Measurements from ENCODE around the gene AGBL1. TPM values are rescaled to one million over a fixed set of nuclear protein-coding genes. Genes with fewer than 3 reads are reported as not detected.

AGBL1 gene
- total RNA-seq: not detected in 2 replicates

GRCh38 chr15:86079508-86080266, at the start of gene AGBL1:
AGBL1 (plus strand) TSS chr15:86079871.
- DNase-seq (ENCODE audit: low read depth, low spot score): no peak

GRCh38 chr15:86034904-86035303, 44.8 kb upstream of the AGBL1 start:
- DNase-seq (ENCODE audit: low read depth, low spot score): no peak

- no peak for DNase-seq (ENCODE audit: low read depth, low spot score)
Observed at GRCh38 chr15:86036243-86036642, 43.4 kb upstream of the AGBL1 start.

- DNase-seq (ENCODE audit: low read depth, low spot score): no peak
Observed at GRCh38 chr15:86038491-86038890, 41.2 kb upstream of the AGBL1 start.

GRCh38 chr15:86040356-86041033, 39.2 kb upstream of the AGBL1 start:
- DNase-seq (ENCODE audit: low read depth, low spot score): no peak

- no peak for DNase-seq (ENCODE audit: low read depth, low spot score)
Observed at GRCh38 chr15:86041399-86041798, 38.3 kb upstream of the AGBL1 start.

- DNase-seq (ENCODE audit: low read depth, low spot score): no peak
Observed at GRCh38 chr15:86042226-86042625, 37.4 kb upstream of the AGBL1 start.

- DNase-seq (ENCODE audit: low read depth, low spot score): no peak
Observed at GRCh38 chr15:86044981-86045380, 34.7 kb upstream of the AGBL1 start.

GRCh38 chr15:86054338-86054737, 25.3 kb upstream of the AGBL1 start:
- no peak for DNase-seq (ENCODE audit: low read depth, low spot score)

GRCh38 chr15:86055688-86056087, 24.0 kb upstream of the AGBL1 start:
- DNase-seq (ENCODE audit: low read depth, low spot score): no peak

- no peak for DNase-seq (ENCODE audit: low read depth, low spot score)
Observed at GRCh38 chr15:86059851-86060250, 19.8 kb upstream of the AGBL1 start.

GRCh38 chr15:86060674-86061073, 19.0 kb upstream of the AGBL1 start:
- DNase-seq (ENCODE audit: low read depth, low spot score): no peak

GRCh38 chr15:86061581-86061980, 18.1 kb upstream of the AGBL1 start:
- DNase-seq (ENCODE audit: low read depth, low spot score): no peak

- no peak for DNase-seq (ENCODE audit: low read depth, low spot score)
Observed at GRCh38 chr15:86062646-86063243, 16.9 kb upstream of the AGBL1 start.

- no peak for DNase-seq (ENCODE audit: low read depth, low spot score)
Observed at GRCh38 chr15:86063356-86064095, 16.1 kb upstream of the AGBL1 start.

GRCh38 chr15:86064326-86064725, 15.3 kb upstream of the AGBL1 start:
- DNase-seq (ENCODE audit: low read depth, low spot score): no peak

GRCh38 chr15:86066174-86066834, 13.4 kb upstream of the AGBL1 start:
- no peak for DNase-seq (ENCODE audit: low read depth, low spot score)

GRCh38 chr15:86073281-86073680, 6.4 kb upstream of the AGBL1 start:
- no peak for DNase-seq (ENCODE audit: low read depth, low spot score)

- no peak for DNase-seq (ENCODE audit: low read depth, low spot score)
Observed at GRCh38 chr15:86076468-86076867, 3.2 kb upstream of the AGBL1 start.

- no peak for DNase-seq (ENCODE audit: low read depth, low spot score)
Observed at GRCh38 chr15:86077070-86077469, 2.6 kb upstream of the AGBL1 start.

- DNase-seq (ENCODE audit: low read depth, low spot score): no peak
Observed at GRCh38 chr15:86080302-86080701, 631 bp downstream of the AGBL1 start.
